WTC11 (cell line): ENCODE results near the gene GALNT17.
"Not testable (repeated sequence)": the region's sequence is repeated elsewhere in the genome, so short reads cannot be mapped to it uniquely, and the experiment has no call there.

Source experiments
- CREM ChIP-seq: sonication (generic); formaldehyde crosslinking; IDR thresholded peaks from 2 replicates; pipeline ENCODE4 v1.8.1; 2022; ENCODE audit warnings: mild to moderate bottlenecking, missing genetic modification reagents, moderate library complexity
- ESRRA ChIP-seq: sonication (generic); formaldehyde crosslinking; IDR thresholded peaks from 2 replicates; pipeline ENCODE4 v1.8.1; 2022; ENCODE audit warnings: mild to moderate bottlenecking, missing genetic modification reagents, borderline replicate concordance
- FOXJ3 ChIP-seq: sonication (generic); formaldehyde crosslinking; IDR thresholded peaks from 2 replicates; pipeline ENCODE4 v1.9.0; 2021; ENCODE audit warnings: missing genetic modification reagents, mild to moderate bottlenecking, borderline replicate concordance
- JUN ChIP-seq: sonication (generic); formaldehyde crosslinking; IDR thresholded peaks from 2 replicates; pipeline ENCODE4 v1.8.0; 2023; ENCODE audit warnings: mild to moderate bottlenecking, missing genetic modification reagents
- TF ChIP-seq, protein P1 (sequence below): fragments of 200-600 bp; IDR thresholded peaks from 2 replicates; pipeline ENCODE4 v1.8.0; 2022; ENCODE audit warnings: antibody characterized with exemption
- TF ChIP-seq, protein P2 (sequence below): sonication (generic); formaldehyde crosslinking; IDR thresholded peaks from 2 replicates; pipeline ENCODE4 v1.8.0; 2022; ENCODE audit warnings: missing genetic modification reagents
- TF ChIP-seq, protein P3 (sequence below): sonication (generic); formaldehyde crosslinking; IDR thresholded peaks from 2 replicates; pipeline ENCODE4 v1.8.1; 2023; ENCODE audit warnings: mild to moderate bottlenecking, missing genetic modification reagents
- TF ChIP-seq, protein P4 (sequence below): sonication (generic); formaldehyde crosslinking; IDR thresholded peaks from 2 replicates; pipeline ENCODE4 v1.8.1; 2023; ENCODE audit warnings: mild to moderate bottlenecking, missing genetic modification reagents, moderate library complexity
- TF ChIP-seq, protein P5 (sequence below): sonication (generic); formaldehyde crosslinking; conservative IDR thresholded peaks from 2 replicates; pipeline ENCODE4 v1.8.1; 2023; ENCODE audit warnings: mild to moderate bottlenecking, low read depth, missing genetic modification reagents, moderate library complexity
- TF ChIP-seq, protein P6 (sequence below): fragments of 250-450 bp; sonication (Bioruptor Pico); IDR thresholded peaks from 2 replicates; pipeline ENCODE4 v1.8.0; 2021; ENCODE audit warnings: mild to moderate bottlenecking
- TF ChIP-seq, protein P7 (sequence below): sonication (generic); formaldehyde crosslinking; IDR thresholded peaks from 2 replicates; pipeline ENCODE4 v1.8.1; 2023; ENCODE audit warnings: mild to moderate bottlenecking, moderate library complexity, missing genetic modification reagents

DNA sequence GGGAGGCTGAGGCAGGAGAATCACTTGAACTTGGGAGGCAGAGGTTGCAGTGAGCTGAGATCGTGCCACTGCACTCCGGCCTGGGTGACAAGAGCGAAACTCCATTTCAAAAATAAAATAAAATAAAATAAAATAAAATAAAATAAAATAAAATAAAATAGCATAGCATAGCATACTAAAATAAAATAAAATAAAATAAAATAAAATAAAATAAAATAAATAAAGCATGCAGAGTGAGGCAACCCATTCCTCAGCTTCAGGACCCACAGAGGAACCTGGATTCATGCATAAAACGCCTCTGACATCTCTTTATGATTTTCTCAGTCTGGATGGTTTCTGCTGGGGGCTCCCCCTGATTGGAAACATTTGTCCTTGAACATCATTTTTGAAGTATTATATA, 460.4 kb downstream of the GALNT17 start:
- not testable (repeated sequence) for TF ChIP-seq FOXJ3 (CRISPR knock-in tag); ESRRA; JUN (CRISPR knock-in tag); CREM (CRISPR knock-in tag)
- TF ChIP-seq, protein P1, sequence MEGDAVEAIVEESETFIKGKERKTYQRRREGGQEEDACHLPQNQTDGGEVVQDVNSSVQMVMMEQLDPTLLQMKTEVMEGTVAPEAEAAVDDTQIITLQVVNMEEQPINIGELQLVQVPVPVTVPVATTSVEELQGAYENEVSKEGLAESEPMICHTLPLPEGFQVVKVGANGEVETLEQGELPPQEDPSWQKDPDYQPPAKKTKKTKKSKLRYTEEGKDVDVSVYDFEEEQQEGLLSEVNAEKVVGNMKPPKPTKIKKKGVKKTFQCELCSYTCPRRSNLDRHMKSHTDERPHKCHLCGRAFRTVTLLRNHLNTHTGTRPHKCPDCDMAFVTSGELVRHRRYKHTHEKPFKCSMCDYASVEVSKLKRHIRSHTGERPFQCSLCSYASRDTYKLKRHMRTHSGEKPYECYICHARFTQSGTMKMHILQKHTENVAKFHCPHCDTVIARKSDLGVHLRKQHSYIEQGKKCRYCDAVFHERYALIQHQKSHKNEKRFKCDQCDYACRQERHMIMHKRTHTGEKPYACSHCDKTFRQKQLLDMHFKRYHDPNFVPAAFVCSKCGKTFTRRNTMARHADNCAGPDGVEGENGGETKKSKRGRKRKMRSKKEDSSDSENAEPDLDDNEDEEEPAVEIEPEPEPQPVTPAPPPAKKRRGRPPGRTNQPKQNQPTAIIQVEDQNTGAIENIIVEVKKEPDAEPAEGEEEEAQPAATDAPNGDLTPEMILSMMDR: not testable (repeated sequence)
- TF ChIP-seq, protein P2, sequence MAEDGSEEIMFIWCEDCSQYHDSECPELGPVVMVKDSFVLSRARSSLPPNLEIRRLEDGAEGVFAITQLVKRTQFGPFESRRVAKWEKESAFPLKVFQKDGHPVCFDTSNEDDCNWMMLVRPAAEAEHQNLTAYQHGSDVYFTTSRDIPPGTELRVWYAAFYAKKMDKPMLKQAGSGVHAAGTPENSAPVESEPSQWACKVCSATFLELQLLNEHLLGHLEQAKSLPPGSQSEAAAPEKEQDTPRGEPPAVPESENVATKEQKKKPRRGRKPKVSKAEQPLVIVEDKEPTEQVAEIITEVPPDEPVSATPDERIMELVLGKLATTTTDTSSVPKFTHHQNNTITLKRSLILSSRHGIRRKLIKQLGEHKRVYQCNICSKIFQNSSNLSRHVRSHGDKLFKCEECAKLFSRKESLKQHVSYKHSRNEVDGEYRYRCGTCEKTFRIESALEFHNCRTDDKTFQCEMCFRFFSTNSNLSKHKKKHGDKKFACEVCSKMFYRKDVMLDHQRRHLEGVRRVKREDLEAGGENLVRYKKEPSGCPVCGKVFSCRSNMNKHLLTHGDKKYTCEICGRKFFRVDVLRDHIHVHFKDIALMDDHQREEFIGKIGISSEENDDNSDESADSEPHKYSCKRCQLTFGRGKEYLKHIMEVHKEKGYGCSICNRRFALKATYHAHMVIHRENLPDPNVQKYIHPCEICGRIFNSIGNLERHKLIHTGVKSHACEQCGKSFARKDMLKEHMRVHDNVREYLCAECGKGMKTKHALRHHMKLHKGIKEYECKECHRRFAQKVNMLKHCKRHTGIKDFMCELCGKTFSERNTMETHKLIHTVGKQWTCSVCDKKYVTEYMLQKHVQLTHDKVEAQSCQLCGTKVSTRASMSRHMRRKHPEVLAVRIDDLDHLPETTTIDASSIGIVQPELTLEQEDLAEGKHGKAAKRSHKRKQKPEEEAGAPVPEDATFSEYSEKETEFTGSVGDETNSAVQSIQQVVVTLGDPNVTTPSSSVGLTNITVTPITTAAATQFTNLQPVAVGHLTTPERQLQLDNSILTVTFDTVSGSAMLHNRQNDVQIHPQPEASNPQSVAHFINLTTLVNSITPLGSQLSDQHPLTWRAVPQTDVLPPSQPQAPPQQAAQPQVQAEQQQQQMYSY: not testable (repeated sequence)
- TF ChIP-seq, protein P3, sequence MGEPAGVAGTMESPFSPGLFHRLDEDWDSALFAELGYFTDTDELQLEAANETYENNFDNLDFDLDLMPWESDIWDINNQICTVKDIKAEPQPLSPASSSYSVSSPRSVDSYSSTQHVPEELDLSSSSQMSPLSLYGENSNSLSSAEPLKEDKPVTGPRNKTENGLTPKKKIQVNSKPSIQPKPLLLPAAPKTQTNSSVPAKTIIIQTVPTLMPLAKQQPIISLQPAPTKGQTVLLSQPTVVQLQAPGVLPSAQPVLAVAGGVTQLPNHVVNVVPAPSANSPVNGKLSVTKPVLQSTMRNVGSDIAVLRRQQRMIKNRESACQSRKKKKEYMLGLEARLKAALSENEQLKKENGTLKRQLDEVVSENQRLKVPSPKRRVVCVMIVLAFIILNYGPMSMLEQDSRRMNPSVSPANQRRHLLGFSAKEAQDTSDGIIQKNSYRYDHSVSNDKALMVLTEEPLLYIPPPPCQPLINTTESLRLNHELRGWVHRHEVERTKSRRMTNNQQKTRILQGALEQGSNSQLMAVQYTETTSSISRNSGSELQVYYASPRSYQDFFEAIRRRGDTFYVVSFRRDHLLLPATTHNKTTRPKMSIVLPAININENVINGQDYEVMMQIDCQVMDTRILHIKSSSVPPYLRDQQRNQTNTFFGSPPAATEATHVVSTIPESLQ (CRISPR knock-in tag): not testable (repeated sequence)
- TF ChIP-seq, protein P4, sequence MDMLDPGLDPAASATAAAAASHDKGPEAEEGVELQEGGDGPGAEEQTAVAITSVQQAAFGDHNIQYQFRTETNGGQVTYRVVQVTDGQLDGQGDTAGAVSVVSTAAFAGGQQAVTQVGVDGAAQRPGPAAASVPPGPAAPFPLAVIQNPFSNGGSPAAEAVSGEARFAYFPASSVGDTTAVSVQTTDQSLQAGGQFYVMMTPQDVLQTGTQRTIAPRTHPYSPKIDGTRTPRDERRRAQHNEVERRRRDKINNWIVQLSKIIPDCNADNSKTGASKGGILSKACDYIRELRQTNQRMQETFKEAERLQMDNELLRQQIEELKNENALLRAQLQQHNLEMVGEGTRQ (CRISPR knock-in tag): not testable (repeated sequence)
- TF ChIP-seq, protein P5, sequence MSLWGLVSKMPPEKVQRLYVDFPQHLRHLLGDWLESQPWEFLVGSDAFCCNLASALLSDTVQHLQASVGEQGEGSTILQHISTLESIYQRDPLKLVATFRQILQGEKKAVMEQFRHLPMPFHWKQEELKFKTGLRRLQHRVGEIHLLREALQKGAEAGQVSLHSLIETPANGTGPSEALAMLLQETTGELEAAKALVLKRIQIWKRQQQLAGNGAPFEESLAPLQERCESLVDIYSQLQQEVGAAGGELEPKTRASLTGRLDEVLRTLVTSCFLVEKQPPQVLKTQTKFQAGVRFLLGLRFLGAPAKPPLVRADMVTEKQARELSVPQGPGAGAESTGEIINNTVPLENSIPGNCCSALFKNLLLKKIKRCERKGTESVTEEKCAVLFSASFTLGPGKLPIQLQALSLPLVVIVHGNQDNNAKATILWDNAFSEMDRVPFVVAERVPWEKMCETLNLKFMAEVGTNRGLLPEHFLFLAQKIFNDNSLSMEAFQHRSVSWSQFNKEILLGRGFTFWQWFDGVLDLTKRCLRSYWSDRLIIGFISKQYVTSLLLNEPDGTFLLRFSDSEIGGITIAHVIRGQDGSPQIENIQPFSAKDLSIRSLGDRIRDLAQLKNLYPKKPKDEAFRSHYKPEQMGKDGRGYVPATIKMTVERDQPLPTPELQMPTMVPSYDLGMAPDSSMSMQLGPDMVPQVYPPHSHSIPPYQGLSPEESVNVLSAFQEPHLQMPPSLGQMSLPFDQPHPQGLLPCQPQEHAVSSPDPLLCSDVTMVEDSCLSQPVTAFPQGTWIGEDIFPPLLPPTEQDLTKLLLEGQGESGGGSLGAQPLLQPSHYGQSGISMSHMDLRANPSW (CRISPR knock-in tag): not testable (repeated sequence)
- TF ChIP-seq, protein P6, sequence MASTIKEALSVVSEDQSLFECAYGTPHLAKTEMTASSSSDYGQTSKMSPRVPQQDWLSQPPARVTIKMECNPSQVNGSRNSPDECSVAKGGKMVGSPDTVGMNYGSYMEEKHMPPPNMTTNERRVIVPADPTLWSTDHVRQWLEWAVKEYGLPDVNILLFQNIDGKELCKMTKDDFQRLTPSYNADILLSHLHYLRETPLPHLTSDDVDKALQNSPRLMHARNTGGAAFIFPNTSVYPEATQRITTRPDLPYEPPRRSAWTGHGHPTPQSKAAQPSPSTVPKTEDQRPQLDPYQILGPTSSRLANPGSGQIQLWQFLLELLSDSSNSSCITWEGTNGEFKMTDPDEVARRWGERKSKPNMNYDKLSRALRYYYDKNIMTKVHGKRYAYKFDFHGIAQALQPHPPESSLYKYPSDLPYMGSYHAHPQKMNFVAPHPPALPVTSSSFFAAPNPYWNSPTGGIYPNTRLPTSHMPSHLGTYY (CRISPR knock-in tag): not testable (repeated sequence)
- TF ChIP-seq, protein P7, sequence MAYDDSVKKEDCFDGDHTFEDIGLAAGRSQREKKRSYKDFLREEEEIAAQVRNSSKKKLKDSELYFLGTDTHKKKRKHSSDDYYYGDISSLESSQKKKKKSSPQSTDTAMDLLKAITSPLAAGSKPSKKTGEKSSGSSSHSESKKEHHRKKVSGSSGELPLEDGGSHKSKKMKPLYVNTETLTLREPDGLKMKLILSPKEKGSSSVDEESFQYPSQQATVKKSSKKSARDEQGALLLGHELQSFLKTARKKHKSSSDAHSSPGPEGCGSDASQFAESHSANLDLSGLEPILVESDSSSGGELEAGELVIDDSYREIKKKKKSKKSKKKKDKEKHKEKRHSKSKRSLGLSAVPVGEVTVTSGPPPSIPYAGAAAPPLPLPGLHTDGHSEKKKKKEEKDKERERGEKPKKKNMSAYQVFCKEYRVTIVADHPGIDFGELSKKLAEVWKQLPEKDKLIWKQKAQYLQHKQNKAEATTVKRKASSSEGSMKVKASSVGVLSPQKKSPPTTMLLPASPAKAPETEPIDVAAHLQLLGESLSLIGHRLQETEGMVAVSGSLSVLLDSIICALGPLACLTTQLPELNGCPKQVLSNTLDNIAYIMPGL (CRISPR knock-in tag): not testable (repeated sequence)
